ENCODE measurements around the gene NKX6-2.

DNA sequence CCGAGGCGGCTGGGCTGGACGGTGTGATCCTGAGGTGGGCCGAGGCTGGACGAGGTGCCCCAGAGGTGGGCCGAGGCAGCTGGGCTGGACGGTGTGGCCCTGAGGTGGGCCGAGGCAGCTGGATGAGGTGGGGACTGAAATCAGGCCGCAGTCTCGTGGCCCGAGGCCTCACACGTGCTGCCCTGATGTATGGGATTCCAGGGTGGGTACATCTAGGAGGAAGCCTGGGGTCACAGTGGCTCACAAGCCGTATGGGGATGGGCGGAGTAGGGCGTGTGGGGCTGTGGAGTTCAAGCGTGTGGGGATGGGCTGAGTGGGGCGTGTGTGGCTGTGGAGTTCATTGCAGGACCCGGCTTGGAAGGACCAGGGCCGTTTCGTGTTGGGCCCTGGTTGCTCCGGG is 12.5 kb upstream of the NKX6-2 start:
- TF ChIP-seq EZH2phosphoT487 (IDR thresholded peaks at IDR 0.05) = no peak
- TF ChIP-seq, protein P1, sequence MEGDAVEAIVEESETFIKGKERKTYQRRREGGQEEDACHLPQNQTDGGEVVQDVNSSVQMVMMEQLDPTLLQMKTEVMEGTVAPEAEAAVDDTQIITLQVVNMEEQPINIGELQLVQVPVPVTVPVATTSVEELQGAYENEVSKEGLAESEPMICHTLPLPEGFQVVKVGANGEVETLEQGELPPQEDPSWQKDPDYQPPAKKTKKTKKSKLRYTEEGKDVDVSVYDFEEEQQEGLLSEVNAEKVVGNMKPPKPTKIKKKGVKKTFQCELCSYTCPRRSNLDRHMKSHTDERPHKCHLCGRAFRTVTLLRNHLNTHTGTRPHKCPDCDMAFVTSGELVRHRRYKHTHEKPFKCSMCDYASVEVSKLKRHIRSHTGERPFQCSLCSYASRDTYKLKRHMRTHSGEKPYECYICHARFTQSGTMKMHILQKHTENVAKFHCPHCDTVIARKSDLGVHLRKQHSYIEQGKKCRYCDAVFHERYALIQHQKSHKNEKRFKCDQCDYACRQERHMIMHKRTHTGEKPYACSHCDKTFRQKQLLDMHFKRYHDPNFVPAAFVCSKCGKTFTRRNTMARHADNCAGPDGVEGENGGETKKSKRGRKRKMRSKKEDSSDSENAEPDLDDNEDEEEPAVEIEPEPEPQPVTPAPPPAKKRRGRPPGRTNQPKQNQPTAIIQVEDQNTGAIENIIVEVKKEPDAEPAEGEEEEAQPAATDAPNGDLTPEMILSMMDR (IDR thresholded peaks at IDR 0.05) = no peak

Data from neural progenitor cell (in vitro differentiated cells).